HG03066 (cell line): ENCODE measurements around the gene OBSCN.
"Not testable (repeated sequence)": the region's sequence is repeated elsewhere in the genome, so short reads cannot be mapped to it uniquely, and the experiment has no call there.

Experiments
- ATAC-seq: cut with Tn5 transposase; IDR thresholded peaks from one replicate; pipeline ENCODE4 v1.9.1; 2021; ENCODE audit warnings: low read depth; ENCODE audit not compliant: unreplicated experiment

Gene OBSCN

GRCh38 chr1:228182296-228183030 is 25.4 kb upstream of the OBSCN start:
- ATAC-seq: no peak

GRCh38 chr1:228184152-228184551 is 23.7 kb upstream of the OBSCN start:
- no peak for ATAC-seq

- ATAC-seq: no peak
Observed at GRCh38 chr1:228185641-228185965, 22.2 kb upstream of the OBSCN start.

- ATAC-seq: not testable (repeated sequence)
Observed at GRCh38 chr1:228188249-228188648, 19.6 kb upstream of the OBSCN start.

- ATAC-seq: no peak
Observed at GRCh38 chr1:228190182-228190581, 17.7 kb upstream of the OBSCN start.

GRCh38 chr1:228190778-228191177 is 17.1 kb upstream of the OBSCN start:
- ATAC-seq: no peak

GRCh38 chr1:228194436-228194835 is 13.4 kb upstream of the OBSCN start:
- ATAC-seq: no peak

GRCh38 chr1:228194921-228195812 is 12.7 kb upstream of the OBSCN start:
- ATAC-seq: no peak

GRCh38 chr1:228197555-228198147 is 10.2 kb upstream of the OBSCN start:
- no peak for ATAC-seq

GRCh38 chr1:228198977-228199590 is 8.8 kb upstream of the OBSCN start:
- no peak for ATAC-seq

GRCh38 chr1:228204958-228205357 is 2.9 kb upstream of the OBSCN start:
- ATAC-seq: no peak

GRCh38 chr1:228205526-228206436 is 2.1 kb upstream of the OBSCN start:
- ATAC-seq: no peak

GRCh38 chr1:228206582-228207351 is 1.1 kb upstream of the OBSCN start:
- no peak for ATAC-seq

- ATAC-seq: no peak
Observed at GRCh38 chr1:228207381-228207810, 448 bp upstream of the OBSCN start.

GRCh38 chr1:228208831-228209551 is 1.1 kb downstream of the OBSCN start:
- no peak for ATAC-seq

- no peak for ATAC-seq
Observed at GRCh38 chr1:228209657-228210056, 1.8 kb downstream of the OBSCN start.

- ATAC-seq: no peak
Observed at GRCh38 chr1:228210076-228210651, 2.3 kb downstream of the OBSCN start.
